ENCODE measurements around the gene PLA2G4A.

Gene PLA2G4A

DNA sequence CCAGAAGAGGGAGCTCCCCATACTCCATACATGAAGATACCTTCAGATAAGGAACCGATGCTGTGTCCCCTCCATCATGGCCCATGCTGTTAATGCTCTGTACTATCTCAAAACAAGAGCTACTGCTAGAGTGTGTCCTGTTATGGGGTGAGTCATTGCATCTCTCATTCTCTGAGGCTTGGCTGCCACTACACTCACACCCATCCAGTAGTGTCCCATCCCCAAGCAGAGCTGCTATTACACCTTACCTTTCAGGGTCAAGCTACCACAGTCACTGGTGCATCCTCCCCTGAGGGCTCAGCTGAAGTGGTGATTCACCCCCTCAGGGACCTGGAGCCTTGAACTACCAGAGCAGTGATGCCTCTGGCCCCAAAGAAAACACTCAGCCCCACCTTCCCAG lies 198.5 kb downstream of the PLA2G4A start:
- H3K23ac ChIP-seq (ENCODE audit: low read length in 2 of 2): no peak overlapping the region
- no peak overlapping the region for H3K9ac ChIP-seq (ENCODE audit: low read length)
- H2AFZ ChIP-seq (ENCODE audit: low read depth, low read length): no peak overlapping the region
- no peak overlapping the region for H2BK5ac ChIP-seq (ENCODE audit: low read depth, low read length, poor library complexity, severe bottlenecking)
- H3K9me3 ChIP-seq (ENCODE audit: control insufficient read depth, low read length): peaks cover 20% of the 10 kb centered on the region
- no peaks in the 10 kb centered on the region for H3K36me3 ChIP-seq (ENCODE audit: control insufficient read depth in 1 of 2, insufficient read depth in 2 of 2, low read depth in 1 of 2, low read length in 2 of 2)
- H2BK120ac ChIP-seq (ENCODE audit: low read depth, low read length): no peak overlapping the region
- H3K4ac ChIP-seq (ENCODE audit: low read depth in 1 of 2, low read length in 2 of 2): no peak overlapping the region
- WGBS: 83% methylated on average over 1 of the region's 1 CpG
- no peak overlapping the region for H2AK5ac ChIP-seq (ENCODE audit: low read length, severe bottlenecking)
- no peak overlapping the region for H3K18ac ChIP-seq (ENCODE audit: low read depth in 1 of 2, low read length in 2 of 2)
- H4K8ac ChIP-seq (ENCODE audit: low read length): no peak overlapping the region
- H3K14ac ChIP-seq (ENCODE audit: low read length in 2 of 2): no peak overlapping the region
- no peak overlapping the region for H3K4me3 ChIP-seq (ENCODE audit: insufficient read depth in 1 of 2, low read depth in 1 of 2, low read length in 2 of 2)
- no peaks in the 10 kb centered on the region for H3K27me3 ChIP-seq (ENCODE audit: control insufficient read depth in 1 of 2, insufficient read depth in 1 of 2, low read length in 2 of 2)
- H3K4me1 ChIP-seq (ENCODE audit: control insufficient read depth, insufficient read depth, low read depth, low read length): peaks cover 2% of the 10 kb centered on the region
- H3K79me1 ChIP-seq (replicated peaks; ENCODE audit: low read length, poor library complexity, severe bottlenecking): no peaks in the 10 kb centered on the region
- H3K4me2 ChIP-seq (ENCODE audit: low read length, poor library complexity, severe bottlenecking): no peak overlapping the region
- H3K27ac ChIP-seq (ENCODE audit: low read length, poor library complexity, severe bottlenecking): no peak overlapping the region
- no peak overlapping the region for H4K91ac ChIP-seq (ENCODE audit: low read length)
- no peak for DNase-seq
- H2BK12ac ChIP-seq (ENCODE audit: low read length in 2 of 2): no peak overlapping the region
- no peak overlapping the region for H2BK15ac ChIP-seq (ENCODE audit: low read depth, poor library complexity, severe bottlenecking)

DNA sequence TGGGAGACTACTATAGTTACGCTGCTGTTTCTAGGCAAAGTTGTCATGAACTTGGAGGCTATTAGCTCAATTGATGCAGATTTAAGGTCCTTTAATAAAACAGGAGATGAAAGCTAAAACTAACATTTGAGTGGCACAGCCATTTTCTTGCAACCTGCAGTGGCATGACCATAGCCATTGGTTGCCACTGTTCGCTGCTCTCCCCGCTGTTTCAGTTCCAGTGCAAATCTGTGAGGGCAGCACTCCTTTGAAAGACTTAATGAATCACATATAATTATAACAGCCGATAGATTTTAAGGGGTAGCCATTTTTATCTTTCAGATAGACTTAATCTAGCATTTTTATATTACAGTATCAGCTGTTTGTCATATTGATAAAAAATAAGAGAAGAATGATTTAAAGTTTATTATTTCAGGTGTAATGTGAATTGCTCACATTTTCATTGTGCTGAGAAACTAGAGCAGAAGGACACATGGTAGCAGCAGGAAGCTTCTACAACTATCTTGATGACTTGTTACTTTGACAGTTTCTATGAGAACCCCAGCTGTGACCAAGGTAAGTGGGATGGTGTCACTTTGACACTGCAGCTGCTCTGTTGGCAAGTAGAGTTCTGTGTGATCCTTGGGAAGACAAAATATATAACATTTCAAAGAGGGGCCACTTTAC lies 203.7 kb downstream of the PLA2G4A start:
- no peak overlapping the region for H3K4me3 ChIP-seq (ENCODE audit: insufficient read depth in 1 of 2, low read depth in 1 of 2, low read length in 2 of 2)
- peaks cover 20% of the 10 kb centered on the region for H3K9me3 ChIP-seq (ENCODE audit: control insufficient read depth, low read length)
- no peaks in the 10 kb centered on the region for H3K79me1 ChIP-seq (replicated peaks; ENCODE audit: low read length, poor library complexity, severe bottlenecking)
- no peak overlapping the region for H3K9ac ChIP-seq (ENCODE audit: low read length)
- H2BK5ac ChIP-seq (ENCODE audit: low read depth, low read length, poor library complexity, severe bottlenecking): no peak overlapping the region
- H2BK15ac ChIP-seq (ENCODE audit: low read depth, poor library complexity, severe bottlenecking): no peak overlapping the region
- no peaks in the 10 kb centered on the region for H3K27me3 ChIP-seq (ENCODE audit: control insufficient read depth in 1 of 2, insufficient read depth in 1 of 2, low read length in 2 of 2)
- no peak overlapping the region for H2AFZ ChIP-seq (ENCODE audit: low read depth, low read length)
- H3K23ac ChIP-seq (ENCODE audit: low read length in 2 of 2): no peak overlapping the region
- H3K4ac ChIP-seq (ENCODE audit: low read depth in 1 of 2, low read length in 2 of 2): no peak overlapping the region
- no peak overlapping the region for H2BK120ac ChIP-seq (ENCODE audit: low read depth, low read length)
- no peak overlapping the region for H3K27ac ChIP-seq (ENCODE audit: low read length, poor library complexity, severe bottlenecking)
- no peaks in the 10 kb centered on the region for H3K36me3 ChIP-seq (ENCODE audit: control insufficient read depth in 1 of 2, insufficient read depth in 2 of 2, low read depth in 1 of 2, low read length in 2 of 2)
- H2BK12ac ChIP-seq (ENCODE audit: low read length in 2 of 2): no peak overlapping the region
- no peak overlapping the region for H4K8ac ChIP-seq (ENCODE audit: low read length)
- no peak overlapping the region for H3K4me2 ChIP-seq (ENCODE audit: low read length, poor library complexity, severe bottlenecking)
- no peak overlapping the region for H2AK5ac ChIP-seq (ENCODE audit: low read length, severe bottlenecking)
- no peak overlapping the region for H3K18ac ChIP-seq (ENCODE audit: low read depth in 1 of 2, low read length in 2 of 2)
- H3K4me1 ChIP-seq (ENCODE audit: control insufficient read depth, insufficient read depth, low read depth, low read length): peaks cover under 1% of the 10 kb centered on the region
- WGBS: 88% methylated on average over 3 of the region's 4 CpGs
- no peak for DNase-seq
- H3K14ac ChIP-seq (ENCODE audit: low read length in 2 of 2): no peak overlapping the region
- H4K91ac ChIP-seq (ENCODE audit: low read length): no peak overlapping the region

DNA sequence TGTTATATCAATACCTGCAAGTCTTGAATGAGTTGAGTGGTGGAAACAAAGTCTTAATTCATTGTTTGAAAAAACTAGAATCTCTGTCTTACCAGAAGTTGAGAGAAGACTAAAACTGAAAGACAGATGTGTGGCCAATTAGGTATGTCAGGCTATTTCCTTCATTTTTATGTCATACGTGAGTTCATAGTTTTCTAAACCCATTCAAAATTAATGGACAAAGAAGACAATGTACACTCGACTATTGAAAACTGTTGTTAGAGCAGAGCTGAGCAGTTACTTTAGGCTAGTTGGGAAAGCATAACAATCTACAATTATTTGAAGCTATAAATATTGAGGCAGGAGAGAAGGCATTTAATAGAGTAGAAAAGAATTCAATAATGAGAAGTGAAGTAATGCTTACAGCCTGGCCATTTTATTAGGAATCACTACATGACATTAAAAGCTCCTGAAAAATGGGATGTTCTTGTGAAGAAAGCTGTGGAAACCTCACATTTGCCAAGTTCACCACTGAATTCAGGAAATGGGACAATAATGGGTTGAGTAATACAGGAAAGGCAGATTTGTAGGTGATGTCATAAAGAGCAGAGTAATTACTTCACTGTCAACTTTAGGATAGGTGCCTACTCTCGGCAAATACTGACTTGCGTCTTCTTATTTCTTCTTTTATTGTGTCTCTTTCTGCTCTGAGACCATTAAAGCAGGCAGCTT lies 204.4 kb downstream of the PLA2G4A start:
- Histone ChIP-seq H3K9ac (ENCODE audit: low read length) (no peak overlapping the region), H3K4ac (ENCODE audit: low read depth in 1 of 2, low read length in 2 of 2) (no peak overlapping the region), H2BK15ac (ENCODE audit: low read depth, poor library complexity, severe bottlenecking) (no peak overlapping the region), H2AFZ (ENCODE audit: low read depth, low read length) (no peak overlapping the region), H3K4me3 (ENCODE audit: insufficient read depth in 1 of 2, low read depth in 1 of 2, low read length in 2 of 2) (no peak overlapping the region), H3K9me3 (ENCODE audit: control insufficient read depth, low read length) (peaks cover 20% of the 10 kb centered on the region), H2BK5ac (ENCODE audit: low read depth, low read length, poor library complexity, severe bottlenecking) (no peak overlapping the region), H3K27ac (ENCODE audit: low read length, poor library complexity, severe bottlenecking) (no peak overlapping the region), H3K4me2 (ENCODE audit: low read length, poor library complexity, severe bottlenecking) (no peak overlapping the region), H3K4me1 (ENCODE audit: control insufficient read depth, insufficient read depth, low read depth, low read length) (no peaks in the 10 kb centered on the region), H3K79me1 (replicated peaks; ENCODE audit: low read length, poor library complexity, severe bottlenecking) (no peaks in the 10 kb centered on the region), H4K8ac (ENCODE audit: low read length) (no peak overlapping the region), H2BK12ac (ENCODE audit: low read length in 2 of 2) (no peak overlapping the region), H3K27me3 (ENCODE audit: control insufficient read depth in 1 of 2, insufficient read depth in 1 of 2, low read length in 2 of 2) (no peaks in the 10 kb centered on the region), H3K18ac (ENCODE audit: low read depth in 1 of 2, low read length in 2 of 2) (no peak overlapping the region), H3K36me3 (ENCODE audit: control insufficient read depth in 1 of 2, insufficient read depth in 2 of 2, low read depth in 1 of 2, low read length in 2 of 2) (no peaks in the 10 kb centered on the region), H3K23ac (ENCODE audit: low read length in 2 of 2) (no peak overlapping the region), H3K14ac (ENCODE audit: low read length in 2 of 2) (no peak overlapping the region), H4K91ac (ENCODE audit: low read length) (no peak overlapping the region), H2BK120ac (ENCODE audit: low read depth, low read length) (no peak overlapping the region), H2AK5ac (ENCODE audit: low read length, severe bottlenecking) (no peak overlapping the region)
- 91% methylated on average over 2 of the region's 4 CpGs for WGBS
- no peak for DNase-seq

DNA sequence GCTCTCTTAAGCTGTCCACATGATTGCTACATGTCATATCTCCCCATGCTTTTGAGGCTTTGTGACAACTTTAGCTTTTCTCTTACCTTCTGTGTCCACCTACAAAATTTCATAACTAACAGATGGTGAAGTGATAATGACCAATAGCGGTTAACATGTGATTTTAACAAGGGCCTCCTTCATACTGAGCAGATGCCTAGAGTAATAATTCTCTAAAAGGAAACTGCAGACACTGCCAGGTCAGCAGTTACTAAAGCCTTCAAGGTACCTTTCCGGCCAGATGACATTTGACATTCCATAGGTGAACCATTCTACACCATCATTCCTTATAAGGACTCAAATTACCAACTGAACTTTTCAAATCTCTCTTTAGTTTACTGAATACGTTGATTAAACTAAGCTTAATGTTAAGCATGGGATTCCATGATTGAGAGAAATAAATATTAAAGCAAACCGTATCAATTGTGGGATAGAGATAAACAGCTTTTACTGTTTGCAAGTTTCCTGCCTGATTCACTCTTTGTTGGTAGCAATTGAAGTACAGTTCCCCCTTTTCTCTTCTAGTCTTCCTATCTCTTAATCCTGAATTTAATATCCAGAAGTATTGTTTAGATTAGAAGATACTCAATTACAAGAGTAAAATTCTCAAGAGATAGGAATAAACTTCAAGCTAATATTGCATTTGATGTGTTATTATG lies 205.1 kb downstream of the PLA2G4A start:
- Histone ChIP-seq H3K18ac (ENCODE audit: low read depth in 1 of 2, low read length in 2 of 2) (no peak overlapping the region), H2BK5ac (ENCODE audit: low read depth, low read length, poor library complexity, severe bottlenecking) (no peak overlapping the region), H3K4me3 (ENCODE audit: insufficient read depth in 1 of 2, low read depth in 1 of 2, low read length in 2 of 2) (no peak overlapping the region), H2BK12ac (ENCODE audit: low read length in 2 of 2) (no peak overlapping the region), H3K4me1 (ENCODE audit: control insufficient read depth, insufficient read depth, low read depth, low read length) (no peaks in the 10 kb centered on the region), H2AK5ac (ENCODE audit: low read length, severe bottlenecking) (no peak overlapping the region), H4K8ac (ENCODE audit: low read length) (no peak overlapping the region), H3K23ac (ENCODE audit: low read length in 2 of 2) (no peak overlapping the region), H3K9me3 (ENCODE audit: control insufficient read depth, low read length) (peaks cover 14% of the 10 kb centered on the region), H3K14ac (ENCODE audit: low read length in 2 of 2) (no peak overlapping the region), H3K36me3 (ENCODE audit: control insufficient read depth in 1 of 2, insufficient read depth in 2 of 2, low read depth in 1 of 2, low read length in 2 of 2) (no peaks in the 10 kb centered on the region), H3K9ac (ENCODE audit: low read length) (no peak overlapping the region), H3K4me2 (ENCODE audit: low read length, poor library complexity, severe bottlenecking) (no peak overlapping the region), H4K91ac (ENCODE audit: low read length) (no peak overlapping the region), H2BK120ac (ENCODE audit: low read depth, low read length) (no peak overlapping the region), H2AFZ (ENCODE audit: low read depth, low read length) (no peak overlapping the region), H3K79me1 (replicated peaks; ENCODE audit: low read length, poor library complexity, severe bottlenecking) (no peaks in the 10 kb centered on the region), H3K27me3 (ENCODE audit: control insufficient read depth in 1 of 2, insufficient read depth in 1 of 2, low read length in 2 of 2) (no peaks in the 10 kb centered on the region), H3K27ac (ENCODE audit: low read length, poor library complexity, severe bottlenecking) (no peak overlapping the region), H3K4ac (ENCODE audit: low read depth in 1 of 2, low read length in 2 of 2) (no peak overlapping the region), H2BK15ac (ENCODE audit: low read depth, poor library complexity, severe bottlenecking) (no peak overlapping the region)
- no peak for DNase-seq
- 100% methylated on average over 1 of the region's 4 CpGs for WGBS

Measured in mesenchymal stem cell (in vitro differentiated cells and primary cell).